G401 (cell line): ENCODE results near the gene VANGL2. TPM values are rescaled to one million over a fixed set of nuclear protein-coding genes. Genes with fewer than 3 reads are reported as not detected.
"Not testable (repeated sequence)": the region's sequence is repeated elsewhere in the genome, so short reads cannot be mapped to it uniquely, and the experiment has no call there.

Experiments
- DNase-seq: peaks from one replicate; pipeline ENCODE4 v3.0.0-alpha.2; 2015; ENCODE audit warnings: low spot score
- in situ Hi-C: cut with HindIII; loops from 2 replicates; pipeline ENCODE4 v1.10.0; 2016; ENCODE audit warnings: low sequenced_read_pairs, mixed read lengths
- total RNA-seq: library from RNA; depleted of rRNA; stranded (reverse); fragments of >200 nt; shearing (Covaris generic); gene quantifications from 2 replicates; pipeline ENCODE4 v1.2.3, GENCODE V29; 2014

Gene VANGL2
- total RNA-seq, 1 experiment from 2014 or later = 3.0 TPM

DNA sequence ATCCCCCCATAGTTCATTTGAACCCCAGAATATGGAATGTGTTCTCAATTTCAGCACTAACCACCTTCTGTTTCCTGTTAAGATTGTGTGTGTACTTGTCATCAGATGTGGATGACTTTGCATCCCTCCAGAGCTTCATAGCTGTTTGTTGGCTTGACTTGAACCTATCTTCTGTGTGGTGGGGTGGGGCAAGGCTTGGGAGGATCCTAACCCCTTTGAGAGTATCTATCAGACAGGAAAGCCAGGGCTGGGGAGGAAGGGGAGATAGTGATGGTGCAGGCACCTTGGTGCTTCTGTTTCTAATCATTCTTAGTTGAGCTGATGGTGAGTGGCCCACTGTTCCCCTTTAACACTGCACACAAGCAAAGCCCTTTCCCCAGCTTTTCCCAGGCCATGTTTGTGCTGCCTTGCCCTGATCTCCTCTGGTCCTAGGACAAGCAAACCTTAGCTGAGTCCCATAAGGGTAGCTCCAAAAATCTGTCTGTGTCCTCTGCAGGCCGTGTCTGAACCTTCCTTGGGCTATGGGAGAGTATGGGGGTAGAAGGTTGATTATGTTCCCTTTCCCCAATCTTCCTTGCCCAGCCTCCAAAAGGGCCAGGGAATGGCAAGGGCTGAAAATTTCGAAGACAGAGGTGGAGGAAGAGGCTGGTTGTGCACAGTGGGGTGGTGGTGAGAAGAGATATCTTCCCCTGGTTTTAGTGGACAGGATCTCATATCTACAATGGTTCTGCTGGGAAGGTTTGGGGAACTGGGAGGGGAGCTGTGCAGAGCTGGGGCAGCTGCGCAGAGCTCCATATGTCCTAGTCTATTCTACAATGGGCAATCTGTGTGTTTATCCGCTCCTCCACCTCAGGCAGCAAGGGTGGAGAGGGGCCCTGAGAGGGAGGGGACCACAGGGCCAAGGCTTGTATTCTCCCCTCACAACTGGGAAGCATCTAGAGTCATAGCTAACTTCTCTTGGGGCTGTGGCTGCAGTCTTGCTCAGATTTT lies 32.1 kb upstream of the VANGL2 start:
- no peak for DNase-seq
- in situ Hi-C loops = no loop called here

DNA sequence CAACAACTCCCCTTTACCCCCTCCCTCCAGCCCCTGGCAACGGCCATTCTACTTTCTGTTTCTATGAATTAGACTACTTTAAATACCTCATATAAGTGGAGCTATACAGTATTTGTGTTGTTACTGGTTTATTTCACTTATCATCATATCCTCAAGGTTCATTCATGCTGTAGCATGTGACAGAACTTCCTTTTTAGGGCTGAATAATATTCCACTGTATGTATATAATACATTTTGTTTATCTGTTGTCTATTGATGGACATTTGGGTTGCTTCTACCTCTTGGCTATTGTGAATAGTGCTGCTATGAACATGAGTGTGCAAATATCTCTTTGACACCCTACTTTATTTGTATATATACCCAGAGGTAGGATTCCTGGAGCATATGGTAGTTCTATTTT lies 31.3 kb upstream of the VANGL2 start:
- no peak for DNase-seq
- in situ Hi-C loops = no loop called here

DNA sequence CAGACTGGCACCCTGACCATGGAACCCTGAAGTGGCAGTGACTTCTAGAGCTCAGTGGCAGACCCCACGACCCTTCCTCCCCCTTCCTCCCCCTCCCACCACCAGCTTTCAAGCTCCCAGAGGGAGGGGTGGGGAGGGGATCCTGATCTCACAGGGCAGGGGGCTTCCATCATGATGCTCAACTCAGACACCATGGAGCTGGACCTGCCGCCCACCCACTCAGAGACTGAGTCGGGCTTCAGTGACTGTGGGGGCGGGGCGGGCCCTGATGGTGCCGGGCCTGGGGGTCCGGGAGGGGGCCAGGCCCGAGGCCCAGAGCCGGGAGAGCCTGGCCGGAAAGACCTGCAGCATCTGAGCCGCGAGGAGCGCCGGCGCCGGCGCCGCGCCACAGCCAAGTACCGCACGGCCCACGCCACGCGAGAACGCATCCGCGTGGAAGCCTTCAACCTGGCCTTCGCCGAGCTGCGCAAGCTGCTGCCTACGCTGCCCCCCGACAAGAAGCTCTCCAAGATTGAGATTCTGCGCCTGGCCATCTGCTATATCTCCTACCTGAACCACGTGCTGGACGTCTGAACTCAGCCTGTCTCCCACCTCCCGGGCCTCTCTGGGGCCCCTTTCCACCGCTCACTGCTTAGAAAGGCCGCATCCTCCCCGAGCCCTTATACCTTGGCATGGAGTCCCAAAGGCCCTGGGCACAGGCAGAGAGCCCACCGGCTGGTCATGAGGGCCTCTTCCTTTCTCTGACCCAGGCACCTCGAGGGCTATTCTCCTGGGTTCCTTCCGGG lies 29.6 kb upstream of the VANGL2 start:
- in situ Hi-C loops = no loop called here
- DNase-seq = no peak

DNA sequence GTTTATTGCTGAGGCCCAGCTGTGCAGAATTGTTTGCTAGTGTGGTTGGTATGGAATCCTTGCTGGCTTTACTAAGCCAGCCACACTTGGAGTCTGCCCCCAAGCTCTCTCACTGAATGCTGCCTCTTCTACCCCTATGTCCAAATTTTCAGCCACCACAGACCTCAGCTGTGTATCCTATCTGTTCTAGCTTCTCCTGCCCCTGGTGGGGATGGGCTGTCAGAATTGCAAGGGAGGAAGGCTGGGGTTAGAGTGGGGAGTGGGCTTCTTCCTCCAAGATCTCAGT lies 29.1 kb upstream of the VANGL2 start:
- DNase-seq = no peak
- in situ Hi-C loops = no loop called here

- DNase-seq = no peak
- in situ Hi-C loops = no loop called here
Measured at GRCh38 chr1:160371756-160372155, 28.6 kb upstream of the VANGL2 start.

DNA sequence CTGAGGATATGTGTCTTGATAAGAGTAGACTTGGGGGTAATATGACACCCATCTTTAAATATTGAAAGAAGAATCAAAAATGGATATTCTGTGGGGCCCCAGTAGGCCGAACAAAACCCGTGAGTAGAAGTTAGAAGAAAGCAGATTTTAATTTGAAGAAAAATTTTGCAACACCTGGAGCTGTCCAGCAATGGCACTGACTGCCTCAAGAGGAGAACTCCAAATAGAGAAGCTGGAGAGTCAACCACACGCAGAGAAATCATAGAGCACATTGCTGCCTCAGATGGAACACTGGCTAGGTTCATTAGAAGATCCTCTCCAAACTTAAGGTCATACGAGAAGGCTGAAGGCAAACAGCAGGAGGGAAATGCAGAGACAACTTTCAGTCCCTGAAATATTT lies 26.7 kb upstream of the VANGL2 start:
- DNase-seq = no peak
- in situ Hi-C loops = no loop called here

GRCh38 chr1:160374306-160375110 lies 25.9 kb upstream of the VANGL2 start:
- no peak for DNase-seq
- in situ Hi-C loops = no loop called here

DNA sequence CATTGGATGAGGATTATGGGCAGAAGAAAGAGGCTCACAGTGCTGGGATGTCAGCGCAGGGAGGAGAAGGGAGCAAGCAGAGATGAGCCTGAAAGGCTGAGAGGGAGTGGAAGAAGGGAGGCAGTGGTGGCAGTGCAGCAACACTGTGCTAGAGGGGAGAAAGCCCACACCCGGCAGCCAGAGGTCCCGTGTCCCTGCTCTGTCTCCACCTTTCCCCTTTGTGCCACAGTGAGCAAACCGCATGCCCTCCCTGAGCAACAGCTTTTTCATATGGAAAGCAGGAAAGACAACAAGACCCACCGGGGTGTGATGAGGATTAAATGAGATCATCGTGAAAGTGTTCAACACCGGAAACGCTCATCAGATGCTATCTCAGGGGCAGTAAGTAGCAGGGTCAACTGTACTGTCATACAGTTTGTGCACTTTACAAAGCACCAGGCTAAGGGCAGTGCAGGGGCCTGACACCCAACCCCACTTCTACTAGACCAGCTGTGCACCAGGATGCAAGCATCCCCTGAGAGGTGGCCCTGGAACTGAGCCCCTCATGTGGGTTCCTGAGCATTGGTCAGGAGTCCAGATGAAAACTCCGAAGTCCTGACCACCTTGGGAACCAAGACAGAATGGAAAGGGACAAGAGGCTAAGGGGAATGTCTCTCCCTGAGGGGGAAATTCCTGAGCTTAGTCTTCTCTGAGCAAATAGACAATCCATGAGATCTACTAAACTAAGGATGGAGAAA lies 24.4 kb upstream of the VANGL2 start:
- DNase-seq = peak; percentile 42
- in situ Hi-C loops = no loop called here

- in situ Hi-C loops = no loop called here
- DNase-seq = peak; percentile 91
Measured at GRCh38 chr1:160376525-160377131, 23.7 kb upstream of the VANGL2 start.

GRCh38 chr1:160377585-160378206 lies 22.7 kb upstream of the VANGL2 start:
- in situ Hi-C loops = no loop called here

DNA sequence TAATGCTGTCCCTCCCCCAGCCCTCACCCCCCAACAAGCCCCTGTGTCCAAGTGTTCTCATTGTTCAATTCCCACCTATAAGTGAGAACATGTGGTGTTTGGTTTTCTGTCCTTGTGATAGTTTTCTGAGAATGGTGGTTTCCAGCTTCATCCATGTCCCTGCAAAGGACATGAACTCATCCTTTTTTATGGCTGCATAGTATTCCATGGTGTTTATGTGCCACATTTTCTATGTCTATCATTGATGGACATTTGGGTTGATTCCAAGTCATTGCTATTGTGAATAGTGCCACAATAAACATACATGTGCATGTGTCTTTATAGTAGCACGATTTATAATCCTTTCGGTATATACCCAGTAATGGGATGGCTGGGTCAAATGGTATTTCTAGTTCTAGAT lies 15.6 kb upstream of the VANGL2 start:
- in situ Hi-C loops = not testable (repeated sequence)

More at GRCh38 chr1:160377585-160378206, 22.7 kb upstream of the VANGL2 start:
- DNase-seq = no peak

GRCh38 chr1:160388406-160388805 lies 12.0 kb upstream of the VANGL2 start:
- DNase-seq = not testable (repeated sequence)

More for the DNA sequence above, 15.6 kb upstream of the VANGL2 start:
- not testable (repeated sequence) for DNase-seq

DNA sequence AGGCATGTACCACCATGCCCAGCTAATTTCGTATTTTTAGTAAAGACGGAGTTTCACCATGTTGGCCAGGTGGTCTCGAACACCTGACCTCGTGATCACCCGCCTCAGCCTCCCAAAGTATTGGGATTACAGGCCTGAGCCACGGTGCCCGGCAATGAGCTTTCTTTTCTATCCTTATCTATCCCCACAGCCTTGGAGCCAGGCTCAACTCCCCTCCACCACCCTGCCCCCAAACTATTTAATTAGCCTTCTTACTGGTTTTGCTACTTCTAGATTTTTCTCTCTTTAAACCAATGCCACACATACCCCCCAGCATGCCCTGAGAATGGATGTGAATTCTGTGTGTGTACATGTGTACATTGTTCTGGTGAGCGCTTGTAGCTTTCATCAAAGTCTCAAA lies 5.7 kb upstream of the VANGL2 start:
- in situ Hi-C loops = loop anchor here (5.0 kb wide), 1 partner anchor 42 kb away; no protein-coding TSS in a partner anchor
- DNase-seq = no peak

More at GRCh38 chr1:160388406-160388805, 12.0 kb upstream of the VANGL2 start:
- in situ Hi-C loops = not testable (repeated sequence)

- DNase-seq = no peak
- in situ Hi-C loops = loop anchor here (5.0 kb wide), 1 partner anchor 45 kb away; no protein-coding TSS in a partner anchor
Measured at GRCh38 chr1:160397651-160398050, 2.7 kb upstream of the VANGL2 start.

DNA sequence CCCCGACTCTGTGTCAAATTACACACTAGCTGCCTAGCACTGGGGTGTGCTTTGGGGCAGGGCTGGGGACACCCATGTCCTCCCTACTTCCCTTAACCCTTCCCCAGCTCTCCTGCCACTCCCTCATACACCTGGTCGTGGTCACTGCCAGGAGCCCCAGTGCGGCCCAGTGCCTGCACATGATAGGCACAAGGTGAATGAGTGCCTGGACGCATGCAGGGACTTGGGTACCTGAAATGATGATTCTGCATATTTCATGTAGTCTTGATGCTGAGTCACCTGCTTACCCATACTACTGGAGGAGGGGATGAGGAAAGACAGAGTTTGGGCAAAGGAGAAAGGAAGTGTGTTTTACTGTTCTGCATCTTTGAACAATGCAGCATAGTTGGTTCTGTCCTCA lies 1.5 kb upstream of the VANGL2 start:
- DNase-seq = no peak
- in situ Hi-C loops = loop anchor here (5.0 kb wide), 1 partner anchor 47 kb away; no protein-coding TSS in a partner anchor

GRCh38 chr1:160399544-160400222 lies 681 bp upstream of the VANGL2 start:
- in situ Hi-C loops = loop anchor here (5.0 kb wide), 1 partner anchor 47 kb away; no protein-coding TSS in a partner anchor
- DNase-seq = no peak
